GM23248 (cell line): ENCODE measurements around the gene SFRP4.
"Not testable (repeated sequence)": the region's sequence is repeated elsewhere in the genome, so short reads cannot be mapped to it uniquely, and the experiment has no call there.

Experiments
- EZH2 ChIP-seq: fragments of 200-600 bp; sonication (generic); IDR thresholded peaks from 2 replicates; pipeline ENCODE4 v1.6.1; 2018; ENCODE audit warnings: antibody characterized with exemption, mild to moderate bottlenecking; ENCODE audit not compliant: insufficient read depth, poor library complexity, severe bottlenecking
- EZH2phosphoT487 ChIP-seq: fragments of 200-600 bp; sonication (generic); IDR thresholded peaks from 2 replicates; pipeline ENCODE4 v1.6.1; 2018; ENCODE audit warnings: antibody characterized with exemption, moderate library complexity, mild to moderate bottlenecking, low read depth; ENCODE audit not compliant: insufficient read depth

DNA sequence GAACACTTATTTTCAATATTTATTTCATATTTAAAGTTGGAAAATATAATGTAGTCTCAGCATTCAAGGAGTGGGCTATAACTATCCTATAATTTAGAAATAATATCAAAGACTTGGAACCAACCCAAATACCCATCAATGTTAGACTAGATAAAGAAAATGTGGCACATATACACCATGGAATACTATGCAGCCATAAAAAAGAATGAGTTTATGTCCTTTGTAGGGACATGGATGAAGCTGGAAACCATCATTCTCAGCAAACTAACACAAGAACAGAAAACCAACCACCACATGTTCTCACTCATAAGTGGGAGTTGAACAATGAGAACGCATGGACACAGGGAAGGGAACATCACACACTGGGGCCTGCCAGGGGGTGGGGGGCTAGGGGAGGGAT, 37.6 kb upstream of the SFRP4 start:
- TF ChIP-seq EZH2, EZH2phosphoT487: not testable (repeated sequence)
